Stimulated activated CD4-positive, alpha-beta T cell treated with anti-CD3 and anti-CD28 coated beads, Interleukin-4, amount 100 ng/mL, for 4 hours (primary cell): ENCODE data around the gene FARS2.
"Not testable (repeated sequence)": the region's sequence is repeated elsewhere in the genome, so short reads cannot be mapped to it uniquely, and the experiment has no call there.

Experiments used
- DNase-seq, 2 experiments: peaks; one replicate each; pipeline ENCODE4 v3.0.0-alpha.2; 2020

Gene FARS2

GRCh38 chr6:5674141-5674540 lies 412.8 kb downstream of the FARS2 start:
- DNase-seq: no peak

- DNase-seq: no peak
Measured at GRCh38 chr6:5674721-5675120, 413.4 kb downstream of the FARS2 start.

GRCh38 chr6:5676701-5677100 lies 415.4 kb downstream of the FARS2 start:
- DNase-seq: no peak

- DNase-seq: no peak
Measured at GRCh38 chr6:5677219-5678000, 416.1 kb downstream of the FARS2 start.

GRCh38 chr6:5679270-5679669 lies 418.0 kb downstream of the FARS2 start:
- no peak for DNase-seq

GRCh38 chr6:5679691-5680090 lies 418.4 kb downstream of the FARS2 start:
- no peak for DNase-seq

GRCh38 chr6:5680095-5680494 lies 418.8 kb downstream of the FARS2 start:
- DNase-seq: no peak

GRCh38 chr6:5681480-5681879 lies 420.2 kb downstream of the FARS2 start:
- DNase-seq: no peak

GRCh38 chr6:5682530-5682929 lies 421.2 kb downstream of the FARS2 start:
- no peak for DNase-seq

- DNase-seq: not testable (repeated sequence)
Measured at GRCh38 chr6:5683747-5684146, 422.4 kb downstream of the FARS2 start.

- no peak for DNase-seq
Measured at GRCh38 chr6:5684320-5685053, 423.2 kb downstream of the FARS2 start.

GRCh38 chr6:5693225-5694145 lies 432.2 kb downstream of the FARS2 start:
- DNase-seq: no peak

- no peak for DNase-seq
Measured at GRCh38 chr6:5695260-5696245, 434.2 kb downstream of the FARS2 start.

- DNase-seq: no peak
Measured at GRCh38 chr6:5697508-5697907, 436.2 kb downstream of the FARS2 start.

GRCh38 chr6:5698318-5698717 lies 437.0 kb downstream of the FARS2 start:
- DNase-seq: no peak

GRCh38 chr6:5699064-5699463 lies 437.8 kb downstream of the FARS2 start:
- DNase-seq: not testable (repeated sequence)

- no peak for DNase-seq
Measured at GRCh38 chr6:5701174-5701573, 439.9 kb downstream of the FARS2 start.

- DNase-seq: no peak
Measured at GRCh38 chr6:5704708-5705107, 443.4 kb downstream of the FARS2 start.

- DNase-seq: no peak
Measured at GRCh38 chr6:5705252-5705651, 443.9 kb downstream of the FARS2 start.

GRCh38 chr6:5706124-5707033 lies 445.1 kb downstream of the FARS2 start:
- no peak for DNase-seq
